Subcutaneous adipose tissue (tissue), 4 donors: Measurements from ENCODE around the gene PDZD7. TPM values are rescaled to one million over a fixed set of nuclear protein-coding genes. Genes with fewer than 3 reads are reported as not detected.

Experiments
- CTCF ChIP-seq: fragments of 450-650 bp; IDR thresholded peaks from one replicate; pipeline ENCODE4 v1.5.1; 2016; ENCODE audit warnings: low read depth, mild to moderate bottlenecking, control low read depth, antibody characterized with exemption, moderate library complexity
- total RNA-seq, 4 donors: library from RNA; depleted of rRNA; stranded (reverse); fragments of >200 nt; gene quantifications; one replicate each; pipeline ENCODE4 v1.1.0, GENCODE V29; 2016

PDZD7 gene
- total RNA-seq, 4 donors from 2014 or later = 0.22 to 1.7 (median 0.92) TPM

- no peak for TF ChIP-seq CTCF
Measured at GRCh38 chr10:101020427-101021075, 10.4 kb downstream of the PDZD7 start.

GRCh38 chr10:101019440-101019703 lies 11.6 kb downstream of the PDZD7 start:
- no peak for TF ChIP-seq CTCF

GRCh38 chr10:101018600-101019439 lies 12.1 kb downstream of the PDZD7 start:
- TF ChIP-seq CTCF = no peak

GRCh38 chr10:101018118-101018599 lies 12.8 kb downstream of the PDZD7 start:
- no peak for TF ChIP-seq CTCF

- TF ChIP-seq CTCF = no peak
Measured at GRCh38 chr10:101016814-101017213, 14.1 kb downstream of the PDZD7 start.

- TF ChIP-seq CTCF = no peak
Measured at GRCh38 chr10:101015582-101015973, 15.4 kb downstream of the PDZD7 start.

- TF ChIP-seq CTCF = no peak
Measured at GRCh38 chr10:101014966-101015581, 15.9 kb downstream of the PDZD7 start.
